PC-3 (cell line): ENCODE data around the gene SORBS2. TPM values are rescaled to one million over a fixed set of nuclear protein-coding genes. Genes with fewer than 3 reads are reported as not detected.
A peak's percentile ranks its signal among the peaks of the same experiment; 100 is the strongest.

Experiments
- ATAC-seq: fragments of 200-7000 bp; cut with Tn5 transposase; 2 replicates; pipeline ENCODE4 v1.9.1; 2020; ENCODE audit warnings: mild to moderate bottlenecking, moderate library complexity
- BruUV-seq: library from RNA; stranded (reverse); fragments of 400-500 nt; replicated peaks from 2 replicates; lab custom pipeline; 2021; lab: Mats Ljungman, UMichigan
- CTCF ChIA-PET: fragments of 300-600 bp; sonication (Branson Sonifier 250); formaldehyde crosslinking; loops from one replicate; lab custom pipeline; 2022; ENCODE audit warnings: antibody characterized with exemption; lab: Charles Lee
- POLR2A ChIA-PET: fragments of 300-600 bp; sonication (Branson Sonifier 250); formaldehyde crosslinking; loops from one replicate; lab custom pipeline; 2022; ENCODE audit warnings: antibody characterized with exemption; ENCODE audit not compliant: unreplicated experiment; lab: Charles Lee
- DNase-seq: peaks from one replicate; pipeline ENCODE4 v3.0.0-alpha.2; 2015
- H2AFZ ChIP-seq: fragments of 300-600 bp; sonication (generic); 2 replicates; pipeline ENCODE4 v1.6.0; 2016; ENCODE audit warnings: antibody characterized with exemption, low read length
- H3F3A ChIP-seq: fragments of 300-600 bp; sonication (generic); one replicate; pipeline ENCODE4 v1.6.0; 2017; ENCODE audit warnings: antibody characterized with exemption, low read length, control low read depth, mild to moderate bottlenecking; ENCODE audit not compliant: unreplicated experiment
- H3K27ac ChIP-seq: fragments of 300-600 bp; sonication (generic); 2 replicates; pipeline ENCODE4 v1.5.1; 2016; ENCODE audit warnings: mild to moderate bottlenecking, low read length
- H3K27me3 ChIP-seq: fragments of 300-600 bp; sonication (generic); 2 replicates; pipeline ENCODE4 v1.6.1; 2016; ENCODE audit warnings: low read length, mixed read lengths
- H3K36me3 ChIP-seq: fragments of 300-600 bp; sonication (generic); 2 replicates; pipeline ENCODE4 v1.6.1; 2016; ENCODE audit warnings: low read depth, mixed run types, low read length, mixed read lengths
- H3K4me1 ChIP-seq: fragments of 300-600 bp; sonication (generic); 2 replicates; pipeline ENCODE4 v1.5.1; 2016; ENCODE audit warnings: low read length; ENCODE audit not compliant: insufficient read depth
- H3K4me2 ChIP-seq: fragments of 300-600 bp; sonication (generic); 2 replicates; pipeline ENCODE4 v1.6.0; 2016; ENCODE audit warnings: low read length
- H3K4me3 ChIP-seq: fragments of 300-600 bp; sonication (generic); 2 replicates; pipeline ENCODE4 v1.5.1; 2016; ENCODE audit warnings: mild to moderate bottlenecking, low read length, mixed read lengths
- H3K79me2 ChIP-seq: fragments of 300-600 bp; sonication (generic); 2 replicates; pipeline ENCODE4 v1.6.1; 2017; ENCODE audit warnings: low read length, mixed read lengths
- H3K9ac ChIP-seq: fragments of 300-600 bp; sonication (generic); 2 replicates; pipeline ENCODE4 v1.6.0; 2016; ENCODE audit warnings: mild to moderate bottlenecking, low read length
- H3K9me2 ChIP-seq: fragments of 300-600 bp; sonication (generic); replicated peaks from 2 replicates; pipeline ENCODE4 v1.6.1; 2016; ENCODE audit warnings: mixed run types, low read length, mixed read lengths
- H3K9me3 ChIP-seq: fragments of 300-600 bp; sonication (generic); 2 replicates; pipeline ENCODE4 v1.6.1; 2016; ENCODE audit warnings: low read length, mixed read lengths
- H4K20me1 ChIP-seq: fragments of 300-600 bp; sonication (generic); 2 replicates; pipeline ENCODE4 v1.6.1; 2016; ENCODE audit warnings: low read length, mixed read lengths
- CTCF ChIP-seq: fragments of 300-600 bp; sonication (generic); conservative IDR thresholded peaks from 2 replicates; pipeline ENCODE4 v1.5.1; 2017; ENCODE audit warnings: antibody characterized with exemption, low read depth, mild to moderate bottlenecking, low read length
- EZH2 ChIP-seq: fragments of 300-600 bp; sonication (generic); IDR thresholded peaks from one replicate; pipeline ENCODE4 v1.6.1; 2017; ENCODE audit warnings: antibody characterized with exemption, mild to moderate bottlenecking, low read length; ENCODE audit not compliant: unreplicated experiment
- EZH2phosphoT487 ChIP-seq: fragments of 300-600 bp; sonication (generic); IDR thresholded peaks from 2 replicates; pipeline ENCODE4 v1.6.1; 2018; ENCODE audit warnings: mild to moderate bottlenecking, antibody characterized with exemption, low read length, borderline replicate concordance
- intact Hi-C: fragments of 100-400 bp; cut with micrococcal nuclease; formaldehyde crosslinking; loops from 2 replicates; pipeline ENCODE4 v1.9.0; 2023
- total RNA-seq: library from RNA; depleted of rRNA; stranded (reverse); fragments of >200 nt; gene quantifications from 2 replicates; pipeline ENCODE4 v1.2.3, GENCODE V29; 2014

Gene SORBS2
- total RNA-seq, 1 experiment from 2014 or later: 3.6 TPM

GRCh38 chr4:185598846-185599552 lies 213.0 kb downstream of the SORBS2 start:
- Histone ChIP-seq H3F3A (no peaks in the 10 kb centered on the region), H3K4me3 (no peak overlapping the region), H4K20me1 (no peaks in the 10 kb centered on the region), H3K4me1 (no peaks in the 10 kb centered on the region), H3K9me2 (no peaks in the 10 kb centered on the region), H2AFZ (no peak overlapping the region), H3K27me3 (no peaks in the 10 kb centered on the region), H3K27ac (no peak overlapping the region), H3K9me3 (no peaks in the 10 kb centered on the region), H3K79me2 (no peaks in the 10 kb centered on the region), H3K9ac (no peak overlapping the region), H3K4me2 (no peak overlapping the region), H3K36me3 (no peaks in the 10 kb centered on the region)
- no TSS peak for BruUV-seq
- POLR2A ChIA-PET: no interaction called here
- CTCF ChIA-PET: no interaction called here
- intact Hi-C loops: loop anchor here (10.0 kb wide), 3 partner anchors 84 to 564 kb away; no protein-coding TSS in a partner anchor
- DNase-seq (no peak), ATAC-seq (no peak)
- TF ChIP-seq EZH2 (no peak), EZH2phosphoT487 (no peak), CTCF (no peak)

- TF ChIP-seq CTCF (peak; percentile 94), EZH2 (no peak)
- Histone ChIP-seq H3K4me2 (no peak overlapping the region), H3K79me2 (no peaks in the 10 kb centered on the region), H3K27ac (no peak overlapping the region), H3K4me1 (no peaks in the 10 kb centered on the region), H3K4me3 (no peak overlapping the region), H2AFZ (no peak overlapping the region), H3K9ac (no peak overlapping the region), H3K9me2 (no peaks in the 10 kb centered on the region), H3K9me3 (no peaks in the 10 kb centered on the region), H4K20me1 (no peaks in the 10 kb centered on the region), H3K36me3 (no peaks in the 10 kb centered on the region), H3K27me3 (no peaks in the 10 kb centered on the region), H3F3A (no peaks in the 10 kb centered on the region)
- BruUV-seq: no TSS peak
- CTCF ChIA-PET: interaction anchor here (0.7 to 1.0 kb wide), 2 partner anchors 62 to 172 kb away, joined by 3 read pairs; partner anchors contain the start of gene UFSP2
- intact Hi-C loops: loop anchor here (1.0 to 10.0 kb wide), 4 partner anchors 83 to 563 kb away; partner anchors contain the start of gene CCDC110
- POLR2A ChIA-PET: interaction anchor here (0.6 kb wide), 1 partner anchor 60 kb away, joined by 5 read pairs; no protein-coding TSS in a partner anchor
- DNase-seq (peak; percentile 73), ATAC-seq (peak; percentile 62)
These were observed 214.3 kb downstream of the SORBS2 start for GRCh38 chr4:185597532-185598188.
